Peyer's patch (tissue), 4 donors: Measurements from ENCODE around the gene HSPB8.

Experiments
- POLR2A ChIP-seq, 2 donors: fragments of 450-650 bp; IDR thresholded peaks; one replicate each; pipeline ENCODE4 v1.5.1; 2017; ENCODE audit warnings: antibody characterized with exemption in 2 of 2, mild to moderate bottlenecking in 2 of 2, moderate library complexity in 2 of 2
- TF ChIP-seq, protein P1 (sequence below), 6 experiments: fragments of 450-650 bp in 4 of 6; fragments of 200-600 bp in 2 of 6; sonication (generic) in 1 of 6; IDR thresholded peaks; one replicate each; pipeline ENCODE4 v1.5.1; 2017 to 2019; ENCODE audit warnings: antibody characterized with exemption in 6 of 6, mild to moderate bottlenecking in 3 of 6, moderate library complexity in 1 of 6

DNA sequence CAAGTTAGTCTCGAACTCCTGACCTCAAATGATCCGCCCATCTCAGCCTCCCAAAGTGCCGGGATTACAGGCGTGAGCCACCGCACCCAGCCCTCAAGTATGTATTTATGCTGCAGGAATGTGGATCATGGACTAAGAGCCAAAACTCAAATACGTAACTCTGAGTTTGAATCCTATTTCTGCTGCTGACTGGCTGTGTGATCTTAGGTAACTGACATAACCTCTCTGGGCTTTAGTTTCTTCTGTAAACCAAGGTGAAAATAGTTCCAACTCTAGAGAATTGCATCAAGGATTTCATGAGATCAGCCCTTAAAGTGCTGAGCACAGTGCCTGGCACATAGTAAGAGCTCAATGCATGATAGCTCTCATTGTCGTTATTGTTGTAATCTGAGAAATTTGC lies 37.4 kb downstream of the HSPB8 start:
- no peak for TF ChIP-seq POLR2A (IDR thresholded peaks at IDR 0.05)
- TF ChIP-seq, protein P1, sequence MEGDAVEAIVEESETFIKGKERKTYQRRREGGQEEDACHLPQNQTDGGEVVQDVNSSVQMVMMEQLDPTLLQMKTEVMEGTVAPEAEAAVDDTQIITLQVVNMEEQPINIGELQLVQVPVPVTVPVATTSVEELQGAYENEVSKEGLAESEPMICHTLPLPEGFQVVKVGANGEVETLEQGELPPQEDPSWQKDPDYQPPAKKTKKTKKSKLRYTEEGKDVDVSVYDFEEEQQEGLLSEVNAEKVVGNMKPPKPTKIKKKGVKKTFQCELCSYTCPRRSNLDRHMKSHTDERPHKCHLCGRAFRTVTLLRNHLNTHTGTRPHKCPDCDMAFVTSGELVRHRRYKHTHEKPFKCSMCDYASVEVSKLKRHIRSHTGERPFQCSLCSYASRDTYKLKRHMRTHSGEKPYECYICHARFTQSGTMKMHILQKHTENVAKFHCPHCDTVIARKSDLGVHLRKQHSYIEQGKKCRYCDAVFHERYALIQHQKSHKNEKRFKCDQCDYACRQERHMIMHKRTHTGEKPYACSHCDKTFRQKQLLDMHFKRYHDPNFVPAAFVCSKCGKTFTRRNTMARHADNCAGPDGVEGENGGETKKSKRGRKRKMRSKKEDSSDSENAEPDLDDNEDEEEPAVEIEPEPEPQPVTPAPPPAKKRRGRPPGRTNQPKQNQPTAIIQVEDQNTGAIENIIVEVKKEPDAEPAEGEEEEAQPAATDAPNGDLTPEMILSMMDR (IDR thresholded peaks at IDR 0.05) = no peak
